ENCODE data around the gene AGAP2.

GRCh38 chr12:57762463-57762862 is 23.9 kb upstream of the AGAP2 start:
- TF ChIP-seq, protein P1, sequence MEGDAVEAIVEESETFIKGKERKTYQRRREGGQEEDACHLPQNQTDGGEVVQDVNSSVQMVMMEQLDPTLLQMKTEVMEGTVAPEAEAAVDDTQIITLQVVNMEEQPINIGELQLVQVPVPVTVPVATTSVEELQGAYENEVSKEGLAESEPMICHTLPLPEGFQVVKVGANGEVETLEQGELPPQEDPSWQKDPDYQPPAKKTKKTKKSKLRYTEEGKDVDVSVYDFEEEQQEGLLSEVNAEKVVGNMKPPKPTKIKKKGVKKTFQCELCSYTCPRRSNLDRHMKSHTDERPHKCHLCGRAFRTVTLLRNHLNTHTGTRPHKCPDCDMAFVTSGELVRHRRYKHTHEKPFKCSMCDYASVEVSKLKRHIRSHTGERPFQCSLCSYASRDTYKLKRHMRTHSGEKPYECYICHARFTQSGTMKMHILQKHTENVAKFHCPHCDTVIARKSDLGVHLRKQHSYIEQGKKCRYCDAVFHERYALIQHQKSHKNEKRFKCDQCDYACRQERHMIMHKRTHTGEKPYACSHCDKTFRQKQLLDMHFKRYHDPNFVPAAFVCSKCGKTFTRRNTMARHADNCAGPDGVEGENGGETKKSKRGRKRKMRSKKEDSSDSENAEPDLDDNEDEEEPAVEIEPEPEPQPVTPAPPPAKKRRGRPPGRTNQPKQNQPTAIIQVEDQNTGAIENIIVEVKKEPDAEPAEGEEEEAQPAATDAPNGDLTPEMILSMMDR (IDR thresholded peaks at IDR 0.05) = no peak
- TF ChIP-seq EP300 (IDR thresholded peaks at IDR 0.05) = no peak

Data from tibial nerve (tissue), 4 donors.